GM12892 (cell line): Measurements from ENCODE around the gene COPZ1.

Experiments
- POLR2A ChIP-seq: IDR thresholded peaks from 2 replicates; pipeline ENCODE4 v1.6.1; 2011; ENCODE audit warnings: low read depth, low read length, control low read depth
- POLR2AphosphoS5 ChIP-seq: IDR thresholded peaks from 2 replicates; pipeline ENCODE4 v1.6.1; 2011; ENCODE audit warnings: low read depth, low read length, control low read depth
- TAF1 ChIP-seq: IDR thresholded peaks from 2 replicates; pipeline ENCODE4 v1.6.1; 2011; ENCODE audit warnings: low read depth, mild to moderate bottlenecking, control low read depth, low read length, borderline replicate concordance

GRCh38 chr12:54387114-54387467 lies 62.2 kb downstream of the COPZ1 start:
- TF ChIP-seq POLR2AphosphoS5 (no peak), TAF1 (no peak), POLR2A (no peak)
